ENCODE data around the gene SPO11. TPM values are rescaled to one million over a fixed set of nuclear protein-coding genes. Genes with fewer than 3 reads are reported as not detected.

SPO11 gene
- total and polyA plus RNA-seq, 2 donors (not counting 1 experiment from before 2014, with no cell fraction given), result not detected

DNA sequence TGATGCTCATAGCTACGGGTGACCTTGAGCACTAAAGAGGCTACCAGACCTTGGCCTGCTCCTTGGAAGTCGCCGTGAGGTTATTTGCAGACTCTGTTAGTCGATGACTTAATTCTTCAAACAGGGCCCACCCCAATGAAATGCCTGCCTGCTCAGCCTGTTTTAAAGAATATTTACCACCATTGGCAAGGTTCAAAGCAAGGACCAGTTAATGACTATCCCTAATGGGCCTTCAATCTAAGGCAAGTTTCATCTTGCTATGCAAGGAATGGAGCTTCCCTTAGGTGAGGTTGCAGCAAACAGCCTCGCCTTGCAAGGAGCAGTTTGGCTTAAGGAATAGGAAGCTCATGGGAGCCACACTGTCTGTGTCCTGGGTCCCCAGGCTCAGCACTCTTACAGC, 22.9 kb upstream of the SPO11 start:
- WGBS (ENCODE audit: insufficient coverage), result 93% methylated on average over 5 of the region's 5 CpGs
- no peaks in the 10 kb centered on the region for H3K4me1 ChIP-seq (ENCODE audit: control insufficient read depth in 2 of 2, insufficient read depth in 2 of 2, low read length in 2 of 2)
- no peak overlapping the region for H2AFZ ChIP-seq (ENCODE audit: insufficient read depth, low read depth, low read length, poor library complexity, severe bottlenecking)
- peaks cover 15% of the 10 kb centered on the region for H3K27me3 Mint-ChIP-seq
- no peaks in the 10 kb centered on the region for H3K9me3 Mint-ChIP-seq (ENCODE audit: insufficient read depth)
- H3K9ac ChIP-seq (ENCODE audit: low read length), result no peak overlapping the region
- no peaks in the 10 kb centered on the region for H3K4me1 Mint-ChIP-seq
- intact Hi-C loops (cut with micrococcal nuclease), result no loop called here
- H4K20me1 ChIP-seq (ENCODE audit: control insufficient read depth, insufficient read depth, low read length, poor library complexity, severe bottlenecking), result no peaks in the 10 kb centered on the region
- DNase-seq (no peak), ATAC-seq (ENCODE audit: low read depth) (no peak)
- no peak overlapping the region for H3K27ac ChIP-seq (ENCODE audit: low read length in 2 of 2)
- H3K9me3 ChIP-seq (ENCODE audit: control extremely low read depth in 1 of 3, control insufficient read depth in 2 of 3, insufficient read depth in 1 of 3, low read length in 2 of 3), result peaks cover 0 to 10% (median 0%) of the 10 kb centered on the region in 3 donors
- peaks cover 0 to 7% (median 1%) of the 10 kb centered on the region in 4 experiments for H3K27me3 ChIP-seq (replicated peaks in 1 of 4; ENCODE audit: control extremely low read depth in 1 of 4, control insufficient read depth in 3 of 4, insufficient read depth in 4 of 4, low read length in 3 of 4)
- no peak overlapping the region for H3K4me2 ChIP-seq (replicated peaks; ENCODE audit: low read depth, low read length, poor library complexity, severe bottlenecking)
- no peak overlapping the region for H3K4me3 Mint-ChIP-seq
- no peaks in the 10 kb centered on the region for H3K79me2 ChIP-seq (ENCODE audit: control insufficient read depth, insufficient read depth, low read length)
- no peak overlapping the region for H3K4me3 ChIP-seq (ENCODE audit: control extremely low read depth in 1 of 5, extremely low read depth in 1 of 5, insufficient read depth in 1 of 5, low read depth in 2 of 5, low read length in 4 of 5)
- POLR2A ChIA-PET, result no interaction called here
- H3K36me3 ChIP-seq (replicated peaks in 1 of 2; ENCODE audit: control extremely low read depth in 1 of 2, control insufficient read depth in 1 of 2, extremely low read depth in 1 of 2, insufficient read depth in 2 of 2, low read length in 1 of 2), result no peaks in the 10 kb centered on the region
- no peak overlapping the region for H3K27ac Mint-ChIP-seq
- CTCF ChIA-PET, result no interaction called here
- TF ChIP-seq, protein P1, sequence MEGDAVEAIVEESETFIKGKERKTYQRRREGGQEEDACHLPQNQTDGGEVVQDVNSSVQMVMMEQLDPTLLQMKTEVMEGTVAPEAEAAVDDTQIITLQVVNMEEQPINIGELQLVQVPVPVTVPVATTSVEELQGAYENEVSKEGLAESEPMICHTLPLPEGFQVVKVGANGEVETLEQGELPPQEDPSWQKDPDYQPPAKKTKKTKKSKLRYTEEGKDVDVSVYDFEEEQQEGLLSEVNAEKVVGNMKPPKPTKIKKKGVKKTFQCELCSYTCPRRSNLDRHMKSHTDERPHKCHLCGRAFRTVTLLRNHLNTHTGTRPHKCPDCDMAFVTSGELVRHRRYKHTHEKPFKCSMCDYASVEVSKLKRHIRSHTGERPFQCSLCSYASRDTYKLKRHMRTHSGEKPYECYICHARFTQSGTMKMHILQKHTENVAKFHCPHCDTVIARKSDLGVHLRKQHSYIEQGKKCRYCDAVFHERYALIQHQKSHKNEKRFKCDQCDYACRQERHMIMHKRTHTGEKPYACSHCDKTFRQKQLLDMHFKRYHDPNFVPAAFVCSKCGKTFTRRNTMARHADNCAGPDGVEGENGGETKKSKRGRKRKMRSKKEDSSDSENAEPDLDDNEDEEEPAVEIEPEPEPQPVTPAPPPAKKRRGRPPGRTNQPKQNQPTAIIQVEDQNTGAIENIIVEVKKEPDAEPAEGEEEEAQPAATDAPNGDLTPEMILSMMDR (IDR thresholded peaks at IDR 0.05), result no peak
- no peak for TF ChIP-seq EZH2 (IDR thresholded peaks at IDR 0.05; ENCODE audit: borderline replicate concordance, insufficient read depth, low read depth, low read length, poor library complexity, severe bottlenecking)

DNA sequence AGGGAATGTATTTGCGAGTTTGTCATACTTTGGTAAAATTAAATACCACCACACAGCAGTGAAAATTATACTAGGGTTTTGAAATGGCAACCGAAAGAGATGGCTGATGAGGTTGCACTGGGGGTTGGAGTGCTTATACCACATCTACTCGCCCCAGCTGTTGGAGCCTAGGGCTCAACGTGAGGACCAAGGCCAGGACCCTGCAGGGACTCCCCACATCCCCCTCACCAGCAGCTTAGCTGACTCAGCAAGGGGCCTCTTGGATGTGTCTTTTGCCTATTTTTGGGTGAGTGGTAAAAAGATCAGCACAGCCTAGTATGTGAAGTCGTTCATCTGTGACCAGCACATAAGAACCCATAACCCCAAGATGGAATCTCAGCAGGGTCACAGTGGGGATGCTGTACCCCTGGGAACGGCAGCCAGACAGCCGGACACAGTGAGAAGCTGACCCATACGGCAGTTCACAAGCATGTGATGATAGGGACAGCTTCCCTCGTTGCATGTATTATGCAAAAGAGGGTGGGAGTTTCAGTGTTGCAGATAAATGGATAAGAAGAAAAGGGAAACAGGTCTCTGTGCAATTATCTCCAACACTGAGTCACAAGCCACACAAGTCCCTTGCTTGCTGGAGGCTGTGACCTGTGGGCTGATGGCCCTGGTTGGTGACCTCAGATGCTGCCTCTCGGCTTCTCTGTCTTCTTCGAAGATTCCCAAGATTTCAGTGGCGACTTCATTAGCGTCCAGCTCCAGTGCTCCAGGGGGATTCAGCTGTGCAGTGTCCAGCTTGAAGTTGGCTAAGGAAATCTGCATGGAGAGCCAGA, 20.9 kb upstream of the SPO11 start:
- no peak overlapping the region for H3K4me3 Mint-ChIP-seq
- H3K4me3 ChIP-seq (ENCODE audit: control extremely low read depth in 1 of 5, extremely low read depth in 1 of 5, insufficient read depth in 1 of 5, low read depth in 2 of 5, low read length in 4 of 5), result no peak overlapping the region
- CTCF ChIA-PET, result no interaction called here
- no peak overlapping the region for H2AFZ ChIP-seq (ENCODE audit: insufficient read depth, low read depth, low read length, poor library complexity, severe bottlenecking)
- H3K9ac ChIP-seq (ENCODE audit: low read length), result no peak overlapping the region
- H3K27ac ChIP-seq (ENCODE audit: low read length in 2 of 2), result no peak overlapping the region
- no peaks in the 10 kb centered on the region for H3K9me3 Mint-ChIP-seq (ENCODE audit: insufficient read depth)
- no peak for ATAC-seq (ENCODE audit: low read depth)
- H3K27me3 Mint-ChIP-seq, result peaks cover 9% of the 10 kb centered on the region
- H3K9me3 ChIP-seq (ENCODE audit: control extremely low read depth in 1 of 3, control insufficient read depth in 2 of 3, insufficient read depth in 1 of 3, low read length in 2 of 3), result peaks cover 0 to 6% (median 0%) of the 10 kb centered on the region in 3 donors
- no peaks in the 10 kb centered on the region for H3K79me2 ChIP-seq (ENCODE audit: control insufficient read depth, insufficient read depth, low read length)
- no peaks in the 10 kb centered on the region for H3K4me1 Mint-ChIP-seq
- DNase-seq, result no peak
- WGBS (ENCODE audit: insufficient coverage), result 88% methylated on average over 7 of the region's 13 CpGs
- H3K4me2 ChIP-seq (replicated peaks; ENCODE audit: low read depth, low read length, poor library complexity, severe bottlenecking), result no peak overlapping the region
- H4K20me1 ChIP-seq (ENCODE audit: control insufficient read depth, insufficient read depth, low read length, poor library complexity, severe bottlenecking), result no peaks in the 10 kb centered on the region
- POLR2A ChIA-PET, result no interaction called here
- no peaks in the 10 kb centered on the region for H3K4me1 ChIP-seq (ENCODE audit: control insufficient read depth in 2 of 2, insufficient read depth in 2 of 2, low read length in 2 of 2)
- peaks cover 0 to 7% (median 1%) of the 10 kb centered on the region in 4 experiments for H3K27me3 ChIP-seq (replicated peaks in 1 of 4; ENCODE audit: control extremely low read depth in 1 of 4, control insufficient read depth in 3 of 4, insufficient read depth in 4 of 4, low read length in 3 of 4)
- H3K36me3 ChIP-seq (replicated peaks in 1 of 2; ENCODE audit: control extremely low read depth in 1 of 2, control insufficient read depth in 1 of 2, extremely low read depth in 1 of 2, insufficient read depth in 2 of 2, low read length in 1 of 2), result no peaks in the 10 kb centered on the region
- TF ChIP-seq, protein P1 (IDR thresholded peaks at IDR 0.05), result no peak
- no peak for TF ChIP-seq EZH2 (IDR thresholded peaks at IDR 0.05; ENCODE audit: borderline replicate concordance, insufficient read depth, low read depth, low read length, poor library complexity, severe bottlenecking)
- intact Hi-C loops (cut with micrococcal nuclease), result no loop called here
- no peak overlapping the region for H3K27ac Mint-ChIP-seq
